Activated CD4-positive, CD25-positive, alpha-beta regulatory T cell treated with anti-CD3 and anti-CD28 coated beads, Interleukin-2, amount 50 U/mL, for 16 hours (primary cell): ENCODE data around the gene RTN4RL1.
"Not testable (repeated sequence)": the region's sequence is repeated elsewhere in the genome, so short reads cannot be mapped to it uniquely, and the experiment has no call there.

Experiments used
- DNase-seq: peaks from one replicate; pipeline ENCODE4 v3.0.0-alpha.2; 2020; ENCODE audit warnings: low read depth, low spot score

Gene RTN4RL1

GRCh38 chr17:1896243-1897104, 128.7 kb downstream of the RTN4RL1 start:
- DNase-seq: no peak

- DNase-seq: not testable (repeated sequence)
Measured at GRCh38 chr17:1895479-1895878, 129.7 kb downstream of the RTN4RL1 start.

- no peak for DNase-seq
Measured at GRCh38 chr17:1894753-1895339, 130.3 kb downstream of the RTN4RL1 start.

GRCh38 chr17:1890758-1891450, 134.2 kb downstream of the RTN4RL1 start:
- no peak for DNase-seq

- no peak for DNase-seq
Measured at GRCh38 chr17:1888741-1889140, 136.4 kb downstream of the RTN4RL1 start.
